GM19351 (cell line): ENCODE measurements around the gene UST.
A peak's percentile ranks its signal among the peaks of the same experiment; 100 is the strongest.
"Not testable (repeated sequence)": the region's sequence is repeated elsewhere in the genome, so short reads cannot be mapped to it uniquely, and the experiment has no call there.

Source experiments
- ATAC-seq: cut with Tn5 transposase; IDR thresholded peaks from one replicate; pipeline ENCODE4 v1.9.1; 2021; ENCODE audit warnings: mild to moderate bottlenecking, moderate library complexity; ENCODE audit not compliant: unreplicated experiment

Gene UST

GRCh38 chr6:149103950-149104349, 357.1 kb downstream of the UST start:
- not testable (repeated sequence) for ATAC-seq

GRCh38 chr6:149107520-149107919, 360.7 kb downstream of the UST start:
- ATAC-seq = no peak

GRCh38 chr6:149108038-149108748, 361.4 kb downstream of the UST start:
- ATAC-seq = no peak

- ATAC-seq = no peak
Measured at GRCh38 chr6:149108749-149109100, 361.9 kb downstream of the UST start.

GRCh38 chr6:149109397-149110070, 362.7 kb downstream of the UST start:
- ATAC-seq = peak; percentile 25

GRCh38 chr6:149111556-149112115, 364.8 kb downstream of the UST start:
- ATAC-seq = peak; percentile 39

GRCh38 chr6:149112976-149113375, 366.1 kb downstream of the UST start:
- peak; percentile 52 for ATAC-seq

- no peak for ATAC-seq
Measured at GRCh38 chr6:149114167-149114566, 367.3 kb downstream of the UST start.

- ATAC-seq = no peak
Measured at GRCh38 chr6:149118737-149119653, 372.2 kb downstream of the UST start.

- no peak for ATAC-seq
Measured at GRCh38 chr6:149122850-149123821, 376.3 kb downstream of the UST start.

- ATAC-seq = no peak
Measured at GRCh38 chr6:149125309-149125708, 378.5 kb downstream of the UST start.
